Right lobe of liver (tissue), 6 donors: Measurements from ENCODE around the gene PPM1N. TPM values are rescaled to one million over a fixed set of nuclear protein-coding genes. Genes with fewer than 3 reads are reported as not detected.

ENCODE experiments used
- ATAC-seq, 4 donors: fragments of 200-7000 bp; cut with Tn5 transposase; one replicate each; pipeline ENCODE4 v1.9.1; 2020; ENCODE audit warnings: mild to moderate bottlenecking in 4 of 4, moderate library complexity in 4 of 4
- DNase-seq, 3 donors: peaks; one replicate each; pipeline ENCODE4 v3.0.0-alpha.2; 2020
- H3K27ac ChIP-seq, 3 donors: fragments of 200-600 bp; one replicate each; pipeline ENCODE4 v1.8.0; 2022
- H3K27me3 ChIP-seq, 2 donors: fragments of 200-600 bp; one replicate each; pipeline ENCODE4 v1.8.0; 2022
- H3K36me3 ChIP-seq, 4 donors: fragments of 200-600 bp; sonication (generic) in 1 of 4; one replicate each; pipeline versions ENCODE4 v1.5.1 to v1.8.0; 2017 to 2022; ENCODE audit warnings: control low read depth in 1 of 4
- H3K4me1 ChIP-seq, 4 donors: fragments of 200-600 bp; sonication (generic) in 1 of 4; one replicate each; pipeline versions ENCODE4 v1.5.1 to v1.8.0; 2017 to 2022; ENCODE audit warnings: control low read depth in 1 of 4
- H3K4me3 ChIP-seq, 3 donors: fragments of 200-600 bp; one replicate each; pipeline ENCODE4 v1.8.0; 2022
- H3K9me3 ChIP-seq, 4 donors: fragments of 200-600 bp; sonication (generic) in 1 of 4; one replicate each; pipeline versions ENCODE4 v1.5.1 to v1.8.0; 2017 to 2022; ENCODE audit warnings: control low read depth in 1 of 4
- POLR2A ChIP-seq: fragments of 450-650 bp; IDR thresholded peaks from one replicate; pipeline ENCODE4 v1.6.1; 2017; ENCODE audit warnings: antibody characterized with exemption, mild to moderate bottlenecking
- WGBS: methylation state at CpG from one replicate; pipeline ENCODE4 v1.1.6; 2018; ENCODE audit warnings: low coverage, low lambda C conversion rate; ENCODE audit not compliant: insufficient coverage; ENCODE audit errors: missing lambda C conversion rate; 5-methylcytosine and 5-hydroxymethylcytosine counted together
- intact Hi-C, 2 donors: fragments of 100-400 bp; cut with DNase I; formaldehyde crosslinking; loops; one replicate each; pipeline versions ENCODE4 v1.11.2 to v1.14.1; 2022
- total RNA-seq, 6 experiments: library from RNA; depleted of rRNA in 2 of 6; stranded (reverse); fragments of >200 nt in 2 of 6; fragmentation: NEBNext Ultra II Directional in 3 of 6; extraction: Animal tissue kit (Norgen Biotek cat#: 25700) in 3 of 6; gene quantifications; one replicate each; pipeline versions ENCODE4 v1.1.0 to v1.2.4, GENCODE V29; 2016 to 2023
- TF ChIP-seq, protein P1 (sequence below), 4 donors: fragments of 200-600 bp in 3 of 4; fragments of 450-650 bp in 1 of 4; IDR thresholded peaks; one replicate each; pipeline versions ENCODE4 v1.5.1 to v1.8.0; 2016 to 2022; ENCODE audit warnings: antibody characterized with exemption in 4 of 4, mild to moderate bottlenecking in 2 of 4
- donor health status: DM: no; HTN: yes; CAD: no.
- donor health status: DM: no; HTN: no; CAD: no.
- donor health status: DM: no; HTN: no; CAD: no.
- donor health status: DM: no; HTN: yes; CAD: no.
- donor health status: DM: no; HTN: yes; CAD: no.

PPM1N gene
- total RNA-seq, 6 experiments from 2014 or later: 0.32 to 2.0 (median 0.51) TPM; not detected in 1

DNA sequence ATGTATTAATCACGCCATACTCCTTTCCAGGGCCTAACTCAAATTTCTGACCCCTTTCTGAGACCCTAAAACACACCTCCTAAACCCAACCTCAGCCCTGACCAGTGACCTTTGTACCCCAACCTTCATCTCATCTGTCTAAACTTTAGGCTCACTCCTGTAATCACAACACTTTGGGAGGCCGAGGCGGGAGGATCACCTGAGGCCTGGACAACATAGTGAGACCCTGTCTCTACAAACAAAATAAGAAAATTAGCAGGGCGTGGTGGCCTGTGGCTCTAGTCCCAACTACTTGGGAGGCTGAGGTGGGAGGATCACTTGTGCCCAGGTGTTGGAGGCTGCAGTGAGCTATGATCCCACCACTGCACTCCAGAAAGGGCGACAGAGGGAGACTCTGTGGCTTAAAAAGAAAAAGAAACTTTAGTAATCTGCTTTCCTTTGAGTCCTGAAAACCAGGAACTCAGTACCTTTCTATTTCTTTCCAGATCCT, 6.1 kb upstream of the PPM1N start:
- H3K4me3 ChIP-seq: peak overlapping the region in 1 of 3 donors; percentile 41
- WGBS: 79% methylated on average over 5 of the region's 5 CpGs
- no peaks in the 10 kb centered on the region for H3K36me3 ChIP-seq
- no peaks in the 10 kb centered on the region for H3K27me3 ChIP-seq
- H3K4me1 ChIP-seq: peaks cover 0 to 8% (median 0%) of the 10 kb centered on the region in 4 donors
- ATAC-seq (no peak), DNase-seq (no peak)
- no peaks in the 10 kb centered on the region for H3K9me3 ChIP-seq
- H3K27ac ChIP-seq: no peak overlapping the region
- TF ChIP-seq POLR2A: no peak
- TF ChIP-seq, protein P1, sequence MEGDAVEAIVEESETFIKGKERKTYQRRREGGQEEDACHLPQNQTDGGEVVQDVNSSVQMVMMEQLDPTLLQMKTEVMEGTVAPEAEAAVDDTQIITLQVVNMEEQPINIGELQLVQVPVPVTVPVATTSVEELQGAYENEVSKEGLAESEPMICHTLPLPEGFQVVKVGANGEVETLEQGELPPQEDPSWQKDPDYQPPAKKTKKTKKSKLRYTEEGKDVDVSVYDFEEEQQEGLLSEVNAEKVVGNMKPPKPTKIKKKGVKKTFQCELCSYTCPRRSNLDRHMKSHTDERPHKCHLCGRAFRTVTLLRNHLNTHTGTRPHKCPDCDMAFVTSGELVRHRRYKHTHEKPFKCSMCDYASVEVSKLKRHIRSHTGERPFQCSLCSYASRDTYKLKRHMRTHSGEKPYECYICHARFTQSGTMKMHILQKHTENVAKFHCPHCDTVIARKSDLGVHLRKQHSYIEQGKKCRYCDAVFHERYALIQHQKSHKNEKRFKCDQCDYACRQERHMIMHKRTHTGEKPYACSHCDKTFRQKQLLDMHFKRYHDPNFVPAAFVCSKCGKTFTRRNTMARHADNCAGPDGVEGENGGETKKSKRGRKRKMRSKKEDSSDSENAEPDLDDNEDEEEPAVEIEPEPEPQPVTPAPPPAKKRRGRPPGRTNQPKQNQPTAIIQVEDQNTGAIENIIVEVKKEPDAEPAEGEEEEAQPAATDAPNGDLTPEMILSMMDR (IDR thresholded peaks at IDR 0.05): no peak
- intact Hi-C loops: no loop called here

DNA sequence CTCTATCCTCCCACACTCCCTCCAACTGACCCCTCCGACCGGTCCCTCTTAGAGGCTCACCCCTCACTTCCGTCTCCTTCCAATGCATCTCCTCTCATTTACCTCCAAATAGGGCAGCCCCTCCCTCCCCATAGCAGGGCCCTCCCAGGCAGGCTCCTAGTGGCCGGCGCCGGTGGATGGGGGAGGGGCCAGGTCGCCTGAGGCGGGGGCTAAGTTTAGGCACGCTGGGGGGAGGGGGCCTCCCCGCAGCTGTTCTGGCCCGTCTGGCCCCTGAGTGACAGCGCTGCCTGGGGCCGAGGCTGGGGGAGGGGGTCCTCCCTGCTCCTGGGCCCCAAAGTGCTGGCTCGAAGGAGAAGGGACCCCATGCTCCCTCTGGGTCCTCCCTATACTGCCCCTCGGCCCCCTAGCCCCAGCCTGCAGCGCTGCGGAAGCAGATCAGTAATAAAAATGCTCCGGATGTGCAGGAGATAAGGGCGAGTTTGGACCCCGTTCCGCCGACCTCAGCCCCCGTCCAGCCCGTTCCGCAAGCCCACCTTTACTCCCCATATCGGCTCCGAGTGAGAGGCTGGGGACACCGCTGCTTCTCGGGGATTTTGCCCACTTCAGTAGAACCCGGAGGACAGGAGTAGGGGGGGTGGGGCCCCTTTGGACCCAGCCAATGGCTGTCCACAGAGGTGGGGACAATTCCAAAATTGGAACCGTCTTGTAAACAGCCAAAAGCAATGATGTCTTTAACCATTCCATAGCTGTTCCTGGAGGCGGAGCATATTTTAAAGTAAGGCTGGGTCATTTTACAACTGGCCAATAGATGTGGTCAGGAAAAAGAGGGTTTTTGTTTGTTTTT, 5.4 kb upstream of the PPM1N start:
- ATAC-seq: peak; percentile 20 to 27 (median 21)
- no peak for TF ChIP-seq POLR2A
- TF ChIP-seq, protein P1 (IDR thresholded peaks at IDR 0.05): no peak
- H3K4me3 ChIP-seq: peak overlapping the region; percentile 29 to 44 (median 41)
- H3K27ac ChIP-seq: no peak overlapping the region
- H3K4me1 ChIP-seq: peaks cover 0 to 8% (median 0%) of the 10 kb centered on the region in 4 donors
- no peaks in the 10 kb centered on the region for H3K9me3 ChIP-seq
- intact Hi-C loops: no loop called here
- no peaks in the 10 kb centered on the region for H3K36me3 ChIP-seq
- WGBS: 6% methylated on average over 24 of the region's 32 CpGs
- no peaks in the 10 kb centered on the region for H3K27me3 ChIP-seq
- peak in 1 of 3 donors; percentile 50 for DNase-seq

GRCh38 chr19:45494261-45494916, 3.9 kb upstream of the PPM1N start:
- H3K4me1 ChIP-seq: peaks cover 0 to 19% (median 0%) of the 10 kb centered on the region in 4 donors
- ATAC-seq: no peak
- no peaks in the 10 kb centered on the region for H3K27me3 ChIP-seq
- H3K4me3 ChIP-seq: no peak overlapping the region
- no peak for DNase-seq
- no peaks in the 10 kb centered on the region for H3K36me3 ChIP-seq
- intact Hi-C loops: no loop called here
- no peaks in the 10 kb centered on the region for H3K9me3 ChIP-seq
- no peak for TF ChIP-seq POLR2A
- TF ChIP-seq, protein P1 (IDR thresholded peaks at IDR 0.05): no peak
- H3K27ac ChIP-seq: no peak overlapping the region
- 76% methylated on average over 9 of the region's 39 CpGs for WGBS

- H3K36me3 ChIP-seq: no peaks in the 10 kb centered on the region
- no peak overlapping the region for H3K4me3 ChIP-seq
- DNase-seq (no peak), ATAC-seq (no peak)
- no peaks in the 10 kb centered on the region for H3K9me3 ChIP-seq
- intact Hi-C loops: no loop called here
- H3K4me1 ChIP-seq: peaks cover 0 to 24% (median 0%) of the 10 kb centered on the region in 4 donors
- no peaks in the 10 kb centered on the region for H3K27me3 ChIP-seq
- H3K27ac ChIP-seq: no peak overlapping the region
- 57% methylated on average over 5 of the region's 5 CpGs for WGBS
- TF ChIP-seq, protein P1 (IDR thresholded peaks at IDR 0.05): no peak
- TF ChIP-seq POLR2A: no peak
Observed at GRCh38 chr19:45495178-45495577, 3.1 kb upstream of the PPM1N start.
